ENCODE data around the gene SIVA1.

Gene SIVA1

DNA sequence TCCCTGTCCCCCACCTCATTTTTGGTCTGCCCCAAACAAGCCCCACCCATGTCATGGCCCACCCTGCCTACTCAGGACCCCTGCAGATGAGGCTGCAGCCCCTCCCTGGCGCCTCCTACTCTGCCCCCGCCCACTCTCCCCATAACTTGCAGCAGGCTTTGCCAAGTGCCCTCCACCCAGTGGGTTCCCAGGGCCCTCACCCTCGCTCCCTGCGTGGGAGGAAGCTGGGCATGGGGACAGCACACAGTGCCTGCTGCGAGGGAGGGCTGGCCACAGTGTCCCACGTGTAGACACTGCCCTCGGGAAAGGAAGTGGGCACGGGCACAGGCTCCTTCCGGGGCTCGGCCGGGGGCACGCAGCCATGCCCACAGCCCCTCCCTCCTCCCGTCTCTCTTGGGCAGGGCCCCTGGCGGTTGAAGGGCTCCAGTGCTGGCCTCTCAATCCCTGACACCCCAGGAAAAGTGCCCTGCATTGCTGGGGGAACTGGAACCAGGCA, 33.2 kb downstream of the SIVA1 start:
- H3K27ac ChIP-seq (ENCODE audit: low read length): no peak overlapping the region
- H3K9ac ChIP-seq (ENCODE audit: low read depth, low read length): no peak overlapping the region
- no peak for DNase-seq
- H3K4me2 ChIP-seq (ENCODE audit: insufficient read depth, low read length): no peak overlapping the region
- no peak for ATAC-seq (ENCODE audit: insufficient read depth, low read depth)
- TF ChIP-seq, protein P1, sequence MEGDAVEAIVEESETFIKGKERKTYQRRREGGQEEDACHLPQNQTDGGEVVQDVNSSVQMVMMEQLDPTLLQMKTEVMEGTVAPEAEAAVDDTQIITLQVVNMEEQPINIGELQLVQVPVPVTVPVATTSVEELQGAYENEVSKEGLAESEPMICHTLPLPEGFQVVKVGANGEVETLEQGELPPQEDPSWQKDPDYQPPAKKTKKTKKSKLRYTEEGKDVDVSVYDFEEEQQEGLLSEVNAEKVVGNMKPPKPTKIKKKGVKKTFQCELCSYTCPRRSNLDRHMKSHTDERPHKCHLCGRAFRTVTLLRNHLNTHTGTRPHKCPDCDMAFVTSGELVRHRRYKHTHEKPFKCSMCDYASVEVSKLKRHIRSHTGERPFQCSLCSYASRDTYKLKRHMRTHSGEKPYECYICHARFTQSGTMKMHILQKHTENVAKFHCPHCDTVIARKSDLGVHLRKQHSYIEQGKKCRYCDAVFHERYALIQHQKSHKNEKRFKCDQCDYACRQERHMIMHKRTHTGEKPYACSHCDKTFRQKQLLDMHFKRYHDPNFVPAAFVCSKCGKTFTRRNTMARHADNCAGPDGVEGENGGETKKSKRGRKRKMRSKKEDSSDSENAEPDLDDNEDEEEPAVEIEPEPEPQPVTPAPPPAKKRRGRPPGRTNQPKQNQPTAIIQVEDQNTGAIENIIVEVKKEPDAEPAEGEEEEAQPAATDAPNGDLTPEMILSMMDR (IDR thresholded peaks at IDR 0.05; ENCODE audit: borderline replicate concordance, extremely low read depth, low read length, poor library complexity, severe bottlenecking): no peak
- TF ChIP-seq EZH2 (IDR thresholded peaks at IDR 0.05; ENCODE audit: borderline replicate concordance, low read depth, low read length, severe bottlenecking): no peak
- no peaks in the 10 kb centered on the region for H3K27me3 ChIP-seq (ENCODE audit: insufficient read depth, low read length, poor library complexity)
- H4K20me1 ChIP-seq (ENCODE audit: insufficient read depth, low read length): peaks cover 95% of the 10 kb centered on the region
- peaks cover 6% of the 10 kb centered on the region; the same call in 1 of the 2 replicates for H3K4me1 ChIP-seq (ENCODE audit: insufficient read depth, low read length)
- no peak overlapping the region for H2AFZ ChIP-seq (ENCODE audit: low read depth, low read length)
- H3K79me2 ChIP-seq (ENCODE audit: insufficient read depth, low read length): peaks cover 88% of the 10 kb centered on the region
- H3K36me3 ChIP-seq (ENCODE audit: insufficient read depth, low read length): peaks cover 94% of the 10 kb centered on the region
- no peaks in the 10 kb centered on the region for H3K9me3 ChIP-seq (ENCODE audit: insufficient read depth, low read length, severe bottlenecking)
- H3K4me3 ChIP-seq (ENCODE audit: low read depth in 1 of 2, low read length in 2 of 2): no peak overlapping the region

DNA sequence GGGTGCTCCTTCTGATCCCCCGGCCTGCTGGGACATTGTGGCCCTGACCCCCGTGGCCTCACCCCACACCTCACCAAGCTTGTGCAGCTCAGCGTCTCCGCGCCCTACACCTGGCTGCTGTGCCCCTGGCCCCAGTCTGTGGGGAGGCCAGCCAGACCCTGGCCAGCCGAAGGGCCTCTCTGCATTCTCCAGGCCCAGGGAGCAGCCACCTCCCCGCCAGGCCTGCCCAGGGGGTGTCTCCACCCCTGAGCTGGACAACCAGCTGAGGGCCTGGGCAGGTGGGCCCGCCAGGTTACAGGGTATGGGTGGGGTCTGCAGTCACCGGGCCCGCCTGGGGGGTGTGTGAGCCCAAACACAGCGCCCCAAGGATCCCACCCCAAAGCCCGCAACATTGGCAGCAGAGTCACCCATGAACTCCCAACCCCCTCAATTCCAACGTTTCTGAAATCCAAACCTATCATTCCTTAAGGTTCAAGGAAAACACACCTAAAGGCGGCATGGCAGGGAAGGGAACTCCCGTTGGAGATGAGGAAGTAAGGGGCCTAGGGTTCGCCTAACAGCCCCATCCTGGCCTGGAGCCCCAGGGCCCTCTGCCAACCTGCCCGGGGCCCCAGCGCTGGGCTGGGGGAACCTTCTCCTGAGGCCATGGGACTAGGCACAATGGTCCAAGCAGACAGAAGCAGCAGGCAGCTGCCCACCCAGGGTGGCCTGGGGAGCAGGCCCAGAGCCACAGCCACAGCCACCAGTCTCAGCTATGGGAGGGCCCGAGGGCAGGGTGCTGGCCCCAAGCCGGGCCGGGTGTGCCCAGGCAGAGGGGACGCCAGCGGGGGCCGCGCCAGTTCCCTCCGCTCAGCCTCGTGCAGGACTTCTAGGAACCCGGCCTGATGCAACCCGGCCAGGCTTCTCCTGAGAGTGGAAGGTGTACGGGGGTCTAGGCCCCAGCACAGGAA, 34.1 kb downstream of the SIVA1 start:
- Histone ChIP-seq H3K27me3 (ENCODE audit: insufficient read depth, low read length, poor library complexity) (no peaks in the 10 kb centered on the region), H3K4me1 (ENCODE audit: insufficient read depth, low read length) (peaks cover 8% of the 10 kb centered on the region; the same call in 1 of the 2 replicates), H3K79me2 (ENCODE audit: insufficient read depth, low read length) (peaks cover 90% of the 10 kb centered on the region), H3K27ac (ENCODE audit: low read length) (no peak overlapping the region), H3K4me3 (ENCODE audit: low read depth in 1 of 2, low read length in 2 of 2) (no peak overlapping the region), H4K20me1 (ENCODE audit: insufficient read depth, low read length) (peaks cover 96% of the 10 kb centered on the region), H2AFZ (ENCODE audit: low read depth, low read length) (no peak overlapping the region), H3K9ac (ENCODE audit: low read depth, low read length) (no peak overlapping the region), H3K4me2 (ENCODE audit: insufficient read depth, low read length) (no peak overlapping the region), H3K9me3 (ENCODE audit: insufficient read depth, low read length, severe bottlenecking) (no peaks in the 10 kb centered on the region), H3K36me3 (ENCODE audit: insufficient read depth, low read length) (peaks cover 94% of the 10 kb centered on the region)
- TF ChIP-seq EZH2 (IDR thresholded peaks at IDR 0.05; ENCODE audit: borderline replicate concordance, low read depth, low read length, severe bottlenecking): no peak
- TF ChIP-seq, protein P1 (IDR thresholded peaks at IDR 0.05; ENCODE audit: borderline replicate concordance, extremely low read depth, low read length, poor library complexity, severe bottlenecking): no peak
- ATAC-seq (ENCODE audit: insufficient read depth, low read depth) (no peak), DNase-seq (no peak)

DNA sequence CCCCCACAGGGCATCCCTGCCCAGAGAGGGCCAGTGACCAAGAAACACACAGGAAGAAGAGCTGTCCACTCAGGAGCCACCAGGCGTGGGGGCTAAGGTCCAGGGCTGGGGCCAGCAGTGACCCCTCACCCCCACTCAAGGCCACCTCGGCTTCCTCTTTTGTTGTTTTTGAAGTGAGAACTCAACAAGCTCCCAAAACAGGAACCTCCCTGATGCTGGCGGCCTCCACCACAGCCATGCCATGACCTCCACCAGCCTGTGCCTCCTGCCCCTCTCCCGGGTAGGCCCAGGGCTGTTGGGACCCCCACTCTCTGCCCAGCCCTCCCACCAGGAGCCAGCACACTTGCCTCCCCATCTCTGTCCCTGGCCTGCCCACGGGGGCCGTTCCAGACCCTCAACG, 34.8 kb downstream of the SIVA1 start:
- H3K36me3 ChIP-seq (ENCODE audit: insufficient read depth, low read length): peaks cover 94% of the 10 kb centered on the region
- H3K27ac ChIP-seq (ENCODE audit: low read length): no peak overlapping the region
- no peak overlapping the region for H3K4me3 ChIP-seq (ENCODE audit: low read depth in 1 of 2, low read length in 2 of 2)
- ATAC-seq (ENCODE audit: insufficient read depth, low read depth): no peak
- no peaks in the 10 kb centered on the region for H3K27me3 ChIP-seq (ENCODE audit: insufficient read depth, low read length, poor library complexity)
- no peak overlapping the region for H3K4me2 ChIP-seq (ENCODE audit: insufficient read depth, low read length)
- H3K4me1 ChIP-seq (ENCODE audit: insufficient read depth, low read length): peaks cover 15% of the 10 kb centered on the region
- no peaks in the 10 kb centered on the region for H3K9me3 ChIP-seq (ENCODE audit: insufficient read depth, low read length, severe bottlenecking)
- TF ChIP-seq, protein P1 (IDR thresholded peaks at IDR 0.05; ENCODE audit: borderline replicate concordance, extremely low read depth, low read length, poor library complexity, severe bottlenecking): no peak
- no peak for TF ChIP-seq EZH2 (IDR thresholded peaks at IDR 0.05; ENCODE audit: borderline replicate concordance, low read depth, low read length, severe bottlenecking)
- DNase-seq: no peak
- H4K20me1 ChIP-seq (ENCODE audit: insufficient read depth, low read length): peaks cover 96% of the 10 kb centered on the region
- H3K9ac ChIP-seq (ENCODE audit: low read depth, low read length): 0 out of 2 replicates have a peak overlapping the region, but pooled peaks have one; percentile 0
- H2AFZ ChIP-seq (ENCODE audit: low read depth, low read length): no peak overlapping the region
- H3K79me2 ChIP-seq (ENCODE audit: insufficient read depth, low read length): peaks cover 94% of the 10 kb centered on the region

All from DND-41 (cell line).